Keratinocyte (primary cell): ENCODE measurements around the gene SLC6A17. TPM values are rescaled to one million over a fixed set of nuclear protein-coding genes. Genes with fewer than 3 reads are reported as not detected.

ENCODE experiments used
- DNase-seq: peaks from one replicate; pipeline ENCODE4 v3.0.0-alpha.2; 2011; ENCODE audit warnings: low read depth, missing footprints, low spot score
- FAIRE-seq: peaks from 2 replicates; lab custom pipeline; 2011; peaks lifted over from hg19 to GRCh38; lab: Jason Lieb, UNC
- H2AFZ ChIP-seq: 2 replicates; pipeline ENCODE4 v1.6.0; 2012; ENCODE audit warnings: low read length, control low read depth, inconsistent platforms; ENCODE audit not compliant: control insufficient read depth
- H3K27ac ChIP-seq: 2 replicates; pipeline ENCODE4 v1.5.1; 2011; ENCODE audit warnings: low read length; ENCODE audit not compliant: control insufficient read depth, insufficient read depth
- H3K27me3 ChIP-seq: 3 replicates; pipeline ENCODE4 v1.6.0; 2011; ENCODE audit warnings: low read length; ENCODE audit not compliant: control insufficient read depth, insufficient read depth; ENCODE audit errors: extremely low read depth
- H3K36me3 ChIP-seq, 2 experiments: 2 replicates in 1 of 2; 3 replicates in 1 of 2; pipeline ENCODE4 v1.5.1; 2011; ENCODE audit warnings: low read length in 2 of 2, mild to moderate bottlenecking in 1 of 2; ENCODE audit not compliant: control insufficient read depth in 2 of 2, insufficient read depth in 2 of 2; ENCODE audit errors: extremely low read depth in 1 of 2
- H3K4me1 ChIP-seq: 3 replicates; pipeline ENCODE4 v1.5.1; 2011; ENCODE audit warnings: low read length; ENCODE audit not compliant: control insufficient read depth, insufficient read depth; ENCODE audit errors: extremely low read depth
- H3K4me2 ChIP-seq: 3 replicates; pipeline ENCODE4 v1.6.0; 2011; ENCODE audit warnings: low read depth, low read length; ENCODE audit not compliant: control insufficient read depth, insufficient read depth; ENCODE audit errors: extremely low read depth
- H3K4me3 ChIP-seq, 3 experiments: fragments of 200-600 bp in 1 of 3; sonication (generic) in 1 of 3; 2 replicates in 2 of 3; 3 replicates in 1 of 3; pipeline ENCODE4 v1.5.1; 2011 to 2016; ENCODE audit warnings: low read length in 3 of 3, mild to moderate bottlenecking in 3 of 3, control low read depth in 2 of 3, inconsistent platforms in 1 of 3, low read depth in 1 of 3, mixed read lengths in 1 of 3, mixed run types in 1 of 3, moderate library complexity in 1 of 3; ENCODE audit not compliant: control insufficient read depth in 2 of 3, insufficient read depth in 2 of 3; ENCODE audit errors: extremely low read depth in 1 of 3
- H3K79me2 ChIP-seq: 2 replicates; pipeline ENCODE4 v1.6.0; 2012; ENCODE audit warnings: low read length; ENCODE audit not compliant: control insufficient read depth, insufficient read depth
- H3K9ac ChIP-seq: 3 replicates; pipeline ENCODE4 v1.6.0; 2011; ENCODE audit warnings: low read length; ENCODE audit not compliant: control insufficient read depth, insufficient read depth; ENCODE audit errors: extremely low read depth
- H3K9me1 ChIP-seq: 3 replicates; pipeline ENCODE4 v1.6.0; 2011; ENCODE audit warnings: low read length; ENCODE audit not compliant: control insufficient read depth, insufficient read depth; ENCODE audit errors: extremely low read depth
- H3K9me3 ChIP-seq: 2 replicates; pipeline ENCODE4 v1.5.1; 2012; ENCODE audit warnings: low read depth, low read length; ENCODE audit not compliant: control insufficient read depth
- H4K20me1 ChIP-seq: 3 replicates; pipeline ENCODE4 v1.6.0; 2011; ENCODE audit warnings: low read length; ENCODE audit not compliant: control insufficient read depth, insufficient read depth; ENCODE audit errors: extremely low read depth
- EZH2 ChIP-seq: IDR thresholded peaks from one replicate; pipeline ENCODE4 v1.6.1; 2012; ENCODE audit warnings: inconsistent platforms, mild to moderate bottlenecking, low read length, moderate library complexity
- dilution Hi-C: fragments of 300-500 bp; cut with MboI; formaldehyde crosslinking; loops from one replicate; pipeline ENCODE4 v1.7.0; 2020; ENCODE audit warnings: low sequenced_read_pairs; ENCODE audit not compliant: extremely low pct_ligation_motif_present
- polyA plus RNA-seq, 5 experiments: library from polyadenylated mRNA; depleted of rRNA in 3 of 5; stranded (reverse) in 3 of 5; stranded (forward) in 1 of 5; unstranded in 1 of 5; fragments of >200 nt; gene quantifications; 1 replicate in 1 of 5; 2 replicates in 3 of 5; 3 replicates in 1 of 5; pipeline versions ENCODE4 v1.2.1 to v1.2.3, GENCODE V29; 2011 to 2012; ENCODE audit warnings: missing spikeins in 2 of 5, low read depth in 1 of 5, low replicate concordance in 1 of 5
- TF ChIP-seq, protein P1 (sequence below), 3 experiments: IDR thresholded peaks in 1 of 3; conservative IDR thresholded peaks in 1 of 3; optimal IDR thresholded peaks in 1 of 3; 2 replicates in 2 of 3; 3 replicates in 1 of 3; pipeline versions ENCODE3 to v1.5.1; 2011; ENCODE audit warnings: low read length in 3 of 3, mild to moderate bottlenecking in 3 of 3, moderate library complexity in 2 of 3, control low read depth in 1 of 3, inconsistent platforms in 1 of 3; ENCODE audit not compliant: insufficient read depth in 2 of 3; ENCODE audit errors: extremely low read depth in 1 of 3

SLC6A17 gene
- polyA plus RNA-seq, 1 donor (not counting 4 experiments of a cell fraction or from before 2014, with no cell fraction given) = 0.25 TPM

DNA sequence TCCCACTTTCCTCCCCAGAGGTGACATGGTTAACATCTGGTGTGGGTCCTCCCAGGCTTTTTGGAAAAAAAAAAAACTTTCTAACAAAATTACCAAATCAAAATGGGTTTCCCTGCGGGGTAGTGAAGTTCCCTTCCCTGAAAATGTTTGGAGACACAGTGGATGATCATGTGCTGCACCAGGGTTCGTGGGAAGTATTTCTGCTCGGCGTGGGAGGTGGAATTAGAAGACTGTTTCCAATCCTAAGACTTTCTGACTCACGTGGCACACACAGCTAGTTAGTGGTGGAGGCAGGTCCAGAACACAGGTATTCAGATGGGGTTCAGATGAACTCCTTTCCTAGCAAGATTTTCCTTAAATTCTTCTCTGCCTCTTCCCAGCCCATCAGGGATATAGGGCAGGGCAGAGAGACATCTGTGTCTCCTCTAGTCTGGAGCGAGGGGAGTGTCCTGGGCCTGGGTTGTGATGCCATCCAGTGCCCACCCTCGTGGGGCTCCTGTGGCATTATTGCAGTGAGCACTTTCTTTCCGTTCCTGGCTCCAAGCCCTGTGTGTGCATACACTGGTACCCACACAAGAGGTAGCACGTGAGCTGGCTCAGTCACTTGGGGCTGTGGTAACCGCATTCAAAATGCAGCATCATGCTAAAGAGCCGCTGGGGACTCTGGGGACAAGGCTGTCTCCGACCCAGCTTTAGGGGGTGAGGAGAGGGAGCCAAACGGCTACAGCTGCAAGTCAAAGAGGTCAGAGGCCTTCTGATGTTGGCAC, 87.3 kb downstream of the SLC6A17 start:
- H3K27me3 ChIP-seq = no peaks in the 10 kb centered on the region
- H3K4me1 ChIP-seq = peaks cover 26% of the 10 kb centered on the region
- dilution Hi-C loops = no loop called here
- H3K9me3 ChIP-seq = no peaks in the 10 kb centered on the region
- no peak overlapping the region for H3K4me2 ChIP-seq
- H3K79me2 ChIP-seq = no peaks in the 10 kb centered on the region
- H3K9ac ChIP-seq = no peak overlapping the region
- no peaks in the 10 kb centered on the region for H3K9me1 ChIP-seq
- H3K36me3 ChIP-seq = no peaks in the 10 kb centered on the region
- H2AFZ ChIP-seq = no peak overlapping the region
- H4K20me1 ChIP-seq = no peaks in the 10 kb centered on the region
- H3K4me3 ChIP-seq = no peak overlapping the region
- no peak for TF ChIP-seq EZH2
- TF ChIP-seq, protein P1, sequence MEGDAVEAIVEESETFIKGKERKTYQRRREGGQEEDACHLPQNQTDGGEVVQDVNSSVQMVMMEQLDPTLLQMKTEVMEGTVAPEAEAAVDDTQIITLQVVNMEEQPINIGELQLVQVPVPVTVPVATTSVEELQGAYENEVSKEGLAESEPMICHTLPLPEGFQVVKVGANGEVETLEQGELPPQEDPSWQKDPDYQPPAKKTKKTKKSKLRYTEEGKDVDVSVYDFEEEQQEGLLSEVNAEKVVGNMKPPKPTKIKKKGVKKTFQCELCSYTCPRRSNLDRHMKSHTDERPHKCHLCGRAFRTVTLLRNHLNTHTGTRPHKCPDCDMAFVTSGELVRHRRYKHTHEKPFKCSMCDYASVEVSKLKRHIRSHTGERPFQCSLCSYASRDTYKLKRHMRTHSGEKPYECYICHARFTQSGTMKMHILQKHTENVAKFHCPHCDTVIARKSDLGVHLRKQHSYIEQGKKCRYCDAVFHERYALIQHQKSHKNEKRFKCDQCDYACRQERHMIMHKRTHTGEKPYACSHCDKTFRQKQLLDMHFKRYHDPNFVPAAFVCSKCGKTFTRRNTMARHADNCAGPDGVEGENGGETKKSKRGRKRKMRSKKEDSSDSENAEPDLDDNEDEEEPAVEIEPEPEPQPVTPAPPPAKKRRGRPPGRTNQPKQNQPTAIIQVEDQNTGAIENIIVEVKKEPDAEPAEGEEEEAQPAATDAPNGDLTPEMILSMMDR (optimal IDR thresholded peaks at IDR 0.05 in 1 of 3, IDR thresholded peaks at IDR 0.05 in 1 of 3, conservative IDR thresholded peaks at IDR 0.05 in 1 of 3; ENCODE audit: extremely low read depth in 1 of 3, insufficient read depth in 2 of 3, low read length in 3 of 3) = no peak
- no peak for FAIRE-seq
- H3K27ac ChIP-seq = no peak overlapping the region
- no peak for DNase-seq

GRCh38 chr1:110239441-110240430, 89.4 kb downstream of the SLC6A17 start:
- H3K27ac ChIP-seq = no peak overlapping the region
- H3K9ac ChIP-seq = no peak overlapping the region
- H3K9me1 ChIP-seq = no peaks in the 10 kb centered on the region
- no peak for DNase-seq
- no peaks in the 10 kb centered on the region for H3K79me2 ChIP-seq
- no peak overlapping the region for H2AFZ ChIP-seq
- FAIRE-seq = no peak
- dilution Hi-C loops = no loop called here
- H3K9me3 ChIP-seq = no peaks in the 10 kb centered on the region
- TF ChIP-seq EZH2 = no peak
- TF ChIP-seq, protein P1 (optimal IDR thresholded peaks at IDR 0.05 in 1 of 3, IDR thresholded peaks at IDR 0.05 in 1 of 3, conservative IDR thresholded peaks at IDR 0.05 in 1 of 3; ENCODE audit: extremely low read depth in 1 of 3, insufficient read depth in 2 of 3, low read length in 3 of 3) = no peak
- H3K27me3 ChIP-seq = no peaks in the 10 kb centered on the region
- H3K36me3 ChIP-seq = no peaks in the 10 kb centered on the region
- H3K4me1 ChIP-seq = peaks cover 27% of the 10 kb centered on the region
- no peak overlapping the region for H3K4me3 ChIP-seq
- no peak overlapping the region for H3K4me2 ChIP-seq
- no peaks in the 10 kb centered on the region for H4K20me1 ChIP-seq
